Activated CD4-positive, alpha-beta T cell treated with anti-CD3 and anti-CD28 coated beads, Interleukin-2, amount 10 ng/mL, durations not matched to agents 24 days and 14 days (primary cell): Measurements from ENCODE around the gene ARHGAP25. TPM values are rescaled to one million over a fixed set of nuclear protein-coding genes. Genes with fewer than 3 reads are reported as not detected.

Experiments
- DNase-seq: peaks from one replicate; pipeline ENCODE4 v3.0.0; 2022
- H3K27ac Mint-ChIP-seq: one replicate; pipeline ENCODE4 v1.8.0; 2022; ENCODE audit warnings: mild to moderate bottlenecking, mixed read lengths
- H3K27me3 Mint-ChIP-seq: one replicate; pipeline ENCODE4 v1.8.0; 2022; ENCODE audit warnings: mixed read lengths
- H3K36me3 Mint-ChIP-seq: one replicate; pipeline ENCODE4 v1.8.0; 2022; ENCODE audit warnings: low read depth, mild to moderate bottlenecking, mixed read lengths
- H3K4me1 Mint-ChIP-seq: one replicate; pipeline ENCODE4 v1.8.0; 2021; ENCODE audit warnings: mixed read lengths
- H3K4me3 Mint-ChIP-seq: one replicate; pipeline ENCODE4 v1.8.0; 2022; ENCODE audit warnings: mild to moderate bottlenecking, moderate library complexity, mixed read lengths
- H3K9me3 Mint-ChIP-seq: one replicate; pipeline ENCODE4 v1.8.0; 2021; ENCODE audit warnings: mixed read lengths
- intact Hi-C: fragments of 100-400 bp; cut with micrococcal nuclease; formaldehyde crosslinking; loops from one replicate; pipeline ENCODE4 v1.15.1; 2023
- total RNA-seq: library from RNA; stranded (reverse); gene quantifications from 2 replicates; pipeline ENCODE4 v1.2.3, GENCODE V29; 2022

Gene ARHGAP25
- total RNA-seq, 1 donor from 2014 or later = 37.8 TPM

GRCh38 chr2:68726608-68727367 is 7.8 kb upstream of the ARHGAP25 start:
- Mint-ChIP-seq H3K36me3 (peaks cover 2% of the 10 kb centered on the region), H3K4me1 (peaks cover 70% of the 10 kb centered on the region), H3K27me3 (no peaks in the 10 kb centered on the region), H3K27ac (peak overlapping the region; percentile 82), H3K9me3 (no peaks in the 10 kb centered on the region), H3K4me3 (peak overlapping the region; percentile 56)
- peak; percentile 92 for DNase-seq
- intact Hi-C loops = loop anchor here (1.0 to 2.0 kb wide), 4 partner anchors 9 to 40 kb away; no protein-coding TSS in a partner anchor

GRCh38 chr2:68727683-68728375 is 6.8 kb upstream of the ARHGAP25 start:
- intact Hi-C loops = loop anchor here (1.0 to 2.0 kb wide), 4 partner anchors 7 to 39 kb away; no protein-coding TSS in a partner anchor
- peaks cover 2% of the 10 kb centered on the region for H3K36me3 Mint-ChIP-seq
- H3K27me3 Mint-ChIP-seq = no peaks in the 10 kb centered on the region
- H3K4me1 Mint-ChIP-seq = peaks cover 64% of the 10 kb centered on the region
- H3K9me3 Mint-ChIP-seq = no peaks in the 10 kb centered on the region
- H3K4me3 Mint-ChIP-seq = peak overlapping the region; percentile 56
- DNase-seq = no peak
- peak overlapping the region; percentile 82 for H3K27ac Mint-ChIP-seq

- no peak overlapping the region for H3K4me3 Mint-ChIP-seq
- intact Hi-C loops = loop anchor here (10.0 kb wide), 1 partner anchor 476 kb away; the partner anchor contains the start of gene PPP3R1
- no peaks in the 10 kb centered on the region for H3K27me3 Mint-ChIP-seq
- no peaks in the 10 kb centered on the region for H3K9me3 Mint-ChIP-seq
- H3K36me3 Mint-ChIP-seq = peaks cover 2% of the 10 kb centered on the region
- no peak overlapping the region for H3K27ac Mint-ChIP-seq
- peaks cover 43% of the 10 kb centered on the region for H3K4me1 Mint-ChIP-seq
- no peak for DNase-seq
These were observed 3.8 kb upstream of the ARHGAP25 start for GRCh38 chr2:68730828-68731227.

DNA sequence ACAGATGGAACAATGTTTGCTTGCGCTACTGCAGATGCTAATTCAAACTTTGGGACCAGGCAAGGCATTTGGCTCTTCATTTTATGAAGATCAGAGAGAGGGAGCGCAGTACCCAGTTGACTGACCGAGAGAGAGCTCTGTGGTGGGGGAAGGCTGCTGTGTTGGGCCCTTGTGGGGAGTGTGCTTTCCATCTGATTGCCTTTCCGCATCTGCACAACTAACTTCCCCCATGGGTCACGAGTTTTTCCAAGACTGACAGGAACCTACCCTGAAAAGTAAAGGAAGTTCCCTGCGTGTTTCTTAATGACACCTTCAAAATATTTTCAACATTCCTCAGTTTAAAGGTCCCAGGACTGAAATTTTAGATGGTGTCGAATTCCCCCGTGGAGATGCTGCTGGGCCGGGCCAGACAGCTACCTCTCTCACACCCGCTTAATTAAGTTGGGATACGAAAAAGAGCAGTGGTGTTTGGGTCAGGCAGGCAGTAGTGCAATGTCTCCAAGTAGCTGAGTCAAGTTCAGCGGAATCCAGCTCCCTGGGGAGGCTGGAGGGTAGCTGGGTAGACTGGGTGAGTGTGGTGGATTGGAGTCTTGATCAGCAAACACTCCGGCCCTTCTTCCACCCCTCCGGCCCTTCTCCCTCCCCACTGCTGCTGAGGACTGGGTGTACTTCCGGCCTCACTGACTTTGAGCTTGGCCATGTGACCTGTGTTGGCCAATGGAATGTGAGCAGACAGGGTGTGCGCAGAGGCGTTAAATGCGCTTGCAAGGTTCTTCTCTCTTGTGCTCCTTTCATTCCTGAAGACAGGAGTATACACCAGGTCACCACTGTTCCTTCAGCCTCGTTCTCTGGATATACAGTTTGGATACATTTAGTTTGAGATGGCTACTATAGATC is 2.3 kb upstream of the ARHGAP25 start:
- Mint-ChIP-seq H3K4me1 (peaks cover 32% of the 10 kb centered on the region), H3K27ac (no peak overlapping the region), H3K4me3 (no peak overlapping the region), H3K36me3 (peaks cover 2% of the 10 kb centered on the region), H3K27me3 (no peaks in the 10 kb centered on the region), H3K9me3 (no peaks in the 10 kb centered on the region)
- intact Hi-C loops = loop anchor here (10.0 kb wide), 1 partner anchor 477 kb away; the partner anchor contains the start of gene PPP3R1
- no peak for DNase-seq

DNA sequence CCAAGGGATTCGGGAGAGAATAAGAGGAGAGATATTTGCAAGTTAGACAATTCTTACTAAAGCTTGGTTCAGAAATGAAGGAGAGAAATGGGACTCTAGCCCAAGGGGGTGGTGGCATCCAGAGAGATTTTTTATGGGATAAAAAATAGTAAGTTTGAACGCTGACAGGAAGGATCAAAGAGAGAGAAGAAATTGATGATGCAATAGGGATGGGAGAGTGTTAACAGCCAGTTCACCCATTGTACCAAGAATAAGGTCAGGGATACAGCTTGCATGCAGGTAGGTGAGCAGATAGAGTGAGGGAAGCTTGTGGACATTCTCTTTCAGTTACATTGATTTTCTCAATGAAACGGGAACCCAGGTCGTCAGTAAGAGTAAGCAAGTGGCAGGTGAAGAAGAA is 1.2 kb upstream of the ARHGAP25 start:
- peaks cover 7% of the 10 kb centered on the region for H3K36me3 Mint-ChIP-seq
- intact Hi-C loops = loop anchor here (10.0 kb wide), 1 partner anchor 479 kb away; the partner anchor contains the start of gene PPP3R1
- H3K4me3 Mint-ChIP-seq = no peak overlapping the region
- no peak overlapping the region for H3K27ac Mint-ChIP-seq
- no peak for DNase-seq
- H3K27me3 Mint-ChIP-seq = no peaks in the 10 kb centered on the region
- H3K4me1 Mint-ChIP-seq = peaks cover 34% of the 10 kb centered on the region
- no peaks in the 10 kb centered on the region for H3K9me3 Mint-ChIP-seq

DNA sequence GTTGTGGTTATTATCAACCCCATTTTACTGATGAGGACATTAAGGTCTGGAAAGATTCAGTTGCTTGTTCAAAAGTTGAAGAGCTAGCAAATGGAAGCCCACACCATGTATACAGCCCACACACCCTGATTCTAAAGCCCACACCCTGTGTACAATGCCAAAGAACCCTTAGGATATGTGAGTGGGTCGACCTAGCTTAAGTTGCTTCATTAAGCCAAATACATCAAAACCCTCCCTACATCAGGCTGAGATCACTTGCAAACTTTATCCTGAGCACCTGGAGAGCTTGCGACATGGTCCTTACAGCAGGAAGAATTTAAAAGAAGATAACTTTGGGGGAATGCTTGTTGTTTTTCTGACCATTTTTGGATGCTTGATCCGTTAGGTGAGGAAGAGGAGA is 435 bp upstream of the ARHGAP25 start:
- peaks cover 36% of the 10 kb centered on the region for H3K4me1 Mint-ChIP-seq
- intact Hi-C loops = loop anchor here (1.0 to 10.0 kb wide), 5 partner anchors 11 to 479 kb away; partner anchors contain the start of genes APLF, FBXO48 and PPP3R1
- no peak overlapping the region for H3K27ac Mint-ChIP-seq
- H3K36me3 Mint-ChIP-seq = peaks cover 10% of the 10 kb centered on the region
- no peak overlapping the region for H3K4me3 Mint-ChIP-seq
- no peaks in the 10 kb centered on the region for H3K27me3 Mint-ChIP-seq
- no peak for DNase-seq
- H3K9me3 Mint-ChIP-seq = no peaks in the 10 kb centered on the region

DNA sequence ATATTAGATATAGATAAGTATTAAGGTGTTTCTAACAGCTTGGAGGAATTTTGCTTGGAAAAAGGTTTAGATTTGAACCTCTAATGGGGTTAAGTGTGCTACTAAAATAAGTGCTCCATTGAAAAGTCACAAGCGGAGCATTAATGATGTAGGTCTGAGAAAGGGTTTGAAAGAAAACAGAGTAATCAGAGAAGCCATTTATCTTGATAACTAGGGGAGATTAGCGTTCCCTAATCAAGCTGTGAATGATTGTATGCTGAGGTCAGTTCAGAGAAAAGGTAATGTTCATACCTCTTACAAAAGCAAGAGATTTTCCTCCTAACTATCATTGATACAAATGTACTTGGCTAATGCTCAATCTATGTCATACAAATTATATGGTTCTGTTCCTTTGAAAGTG is 1.5 kb downstream of the ARHGAP25 start:
- Mint-ChIP-seq H3K9me3 (no peaks in the 10 kb centered on the region), H3K4me3 (no peak overlapping the region), H3K27ac (peak overlapping the region; percentile 82), H3K36me3 (peaks cover 20% of the 10 kb centered on the region), H3K4me1 (peaks cover 48% of the 10 kb centered on the region), H3K27me3 (no peaks in the 10 kb centered on the region)
- intact Hi-C loops = loop anchor here (2.0 to 10.0 kb wide), 3 partner anchors 15 to 481 kb away; partner anchors contain the start of gene PPP3R1
- no peak for DNase-seq

DNA sequence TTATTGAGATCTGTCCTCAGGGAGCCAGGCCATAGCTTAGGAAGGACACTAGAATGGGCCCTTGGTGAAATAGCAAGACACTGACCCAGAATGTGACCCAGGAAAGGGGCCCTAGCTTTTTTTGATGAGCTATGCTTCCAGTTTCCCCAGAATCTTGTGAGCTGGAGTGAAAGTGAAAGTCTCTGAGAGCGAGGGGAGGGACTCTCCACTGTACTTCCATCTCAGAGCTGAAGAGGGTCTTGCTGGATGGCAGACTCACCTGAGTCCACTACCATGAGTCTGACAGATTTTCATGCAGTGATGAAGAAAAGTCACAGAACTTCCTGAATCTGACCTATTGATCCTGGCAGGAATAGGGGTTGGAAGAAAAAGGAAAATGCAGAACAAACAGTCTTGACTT is 3.1 kb downstream of the ARHGAP25 start:
- H3K4me1 Mint-ChIP-seq = peaks cover 51% of the 10 kb centered on the region
- no peaks in the 10 kb centered on the region for H3K27me3 Mint-ChIP-seq
- H3K36me3 Mint-ChIP-seq = peaks cover 24% of the 10 kb centered on the region
- intact Hi-C loops = loop anchor here (1.0 to 10.0 kb wide), 4 partner anchors 13 to 483 kb away; partner anchors contain the start of gene PPP3R1
- H3K9me3 Mint-ChIP-seq = no peaks in the 10 kb centered on the region
- peak overlapping the region; percentile 98 for H3K27ac Mint-ChIP-seq
- peak; percentile 89 for DNase-seq
- no peak overlapping the region for H3K4me3 Mint-ChIP-seq

- H3K27me3 Mint-ChIP-seq = no peaks in the 10 kb centered on the region
- H3K27ac Mint-ChIP-seq = peak overlapping the region; percentile 98
- peaks cover 30% of the 10 kb centered on the region for H3K36me3 Mint-ChIP-seq
- DNase-seq = no peak
- intact Hi-C loops = loop anchor here (1.0 to 10.0 kb wide), 3 partner anchors 169 to 484 kb away; partner anchors contain the start of gene PPP3R1
- no peak overlapping the region for H3K4me3 Mint-ChIP-seq
- H3K9me3 Mint-ChIP-seq = no peaks in the 10 kb centered on the region
- H3K4me1 Mint-ChIP-seq = peaks cover 65% of the 10 kb centered on the region
These were observed 4.4 kb downstream of the ARHGAP25 start for GRCh38 chr2:68738906-68739594.

DNA sequence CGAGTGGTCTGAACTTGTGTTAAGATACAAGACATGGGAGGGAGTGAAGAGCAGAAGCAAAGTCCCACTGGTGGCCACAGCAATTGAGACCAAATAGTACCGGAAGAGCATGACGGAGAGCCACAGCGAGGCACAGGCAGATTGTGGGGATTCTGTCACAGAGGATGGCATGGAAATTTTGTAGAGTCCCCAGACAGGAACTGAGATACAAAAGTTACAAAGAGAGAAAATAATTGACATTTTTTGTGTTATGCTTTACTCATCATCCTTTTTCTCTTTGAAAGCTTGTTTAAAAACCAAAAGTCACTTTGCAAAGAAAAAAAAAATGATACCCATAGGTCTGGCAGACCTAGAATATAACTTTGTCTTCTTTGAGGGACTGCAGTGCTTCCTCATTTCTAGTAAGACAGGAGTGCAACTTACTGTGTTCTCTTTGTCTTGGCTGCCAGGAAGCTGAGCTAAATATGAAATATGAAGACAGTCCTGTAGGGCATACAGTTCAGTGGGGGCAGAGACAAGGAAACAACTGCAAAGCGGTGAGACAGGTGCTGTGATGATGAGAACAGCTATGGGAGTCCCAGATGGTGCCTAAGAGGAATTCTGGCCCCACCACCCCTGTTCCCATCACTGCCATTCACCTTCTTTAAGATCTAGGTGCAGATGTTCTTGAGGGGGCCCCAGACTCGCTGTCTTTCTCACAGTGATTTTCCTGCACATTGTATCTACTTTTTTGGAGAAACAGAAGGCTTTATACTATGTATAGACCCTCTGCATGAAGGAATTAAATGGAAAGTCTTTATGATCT is 5.2 kb downstream of the ARHGAP25 start:
- DNase-seq = no peak
- intact Hi-C loops = loop anchor here (2.0 to 10.0 kb wide), 3 partner anchors 13 to 485 kb away; partner anchors contain the start of gene PPP3R1
- H3K27ac Mint-ChIP-seq = peak overlapping the region; percentile 98

GRCh38 chr2:68740400-68740914 is 5.8 kb downstream of the ARHGAP25 start:
- DNase-seq = no peak
- Mint-ChIP-seq H3K36me3 (peaks cover 40% of the 10 kb centered on the region), H3K9me3 (peaks cover 4% of the 10 kb centered on the region), H3K27me3 (no peaks in the 10 kb centered on the region), H3K4me1 (peaks cover 79% of the 10 kb centered on the region), H3K27ac (peak overlapping the region; percentile 98), H3K4me3 (no peak overlapping the region)
- intact Hi-C loops = loop anchor here (2.0 kb wide), 1 partner anchor 14 kb away; no protein-coding TSS in a partner anchor

More for the DNA sequence above, 5.2 kb downstream of the ARHGAP25 start:
- Mint-ChIP-seq H3K4me1 (peaks cover 72% of the 10 kb centered on the region), H3K9me3 (no peaks in the 10 kb centered on the region), H3K4me3 (no peak overlapping the region), H3K27me3 (no peaks in the 10 kb centered on the region), H3K36me3 (peaks cover 35% of the 10 kb centered on the region)

DNA sequence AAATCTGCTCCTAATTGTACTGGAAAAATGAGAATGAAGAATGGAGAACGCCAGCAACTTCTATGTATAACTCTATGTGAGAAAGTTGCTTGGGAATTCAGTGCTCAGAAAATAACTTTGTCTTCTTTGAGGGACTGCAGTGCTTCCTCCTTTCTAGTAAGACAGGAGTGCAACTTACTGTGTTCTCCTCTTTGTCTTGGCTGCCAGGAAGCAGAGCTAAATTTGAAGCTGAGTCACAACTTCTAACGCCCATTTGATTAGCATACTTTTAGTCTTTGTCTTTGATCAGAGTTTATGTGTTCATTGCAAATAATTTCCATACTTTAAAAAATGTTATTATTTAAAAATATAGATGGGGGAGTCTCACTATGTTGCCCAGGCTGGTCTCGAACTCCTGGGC is 6.6 kb downstream of the ARHGAP25 start:
- peak overlapping the region; percentile 98 for H3K27ac Mint-ChIP-seq
- peak; percentile 73 for DNase-seq
- H3K36me3 Mint-ChIP-seq = peaks cover 48% of the 10 kb centered on the region
- no peak overlapping the region for H3K4me3 Mint-ChIP-seq
- H3K9me3 Mint-ChIP-seq = peaks cover 5% of the 10 kb centered on the region
- no peaks in the 10 kb centered on the region for H3K27me3 Mint-ChIP-seq
- intact Hi-C loops = loop anchor here (1.0 to 2.0 kb wide), 2 partner anchors 14 to 23 kb away; no protein-coding TSS in a partner anchor
- peaks cover 85% of the 10 kb centered on the region for H3K4me1 Mint-ChIP-seq
